ENCODE measurements around the gene PPP2R2C.

PPP2R2C gene

GRCh38 chr4:6377626-6378492, 94.6 kb downstream of the PPP2R2C start:
- DNase-seq, result no peak

DNA sequence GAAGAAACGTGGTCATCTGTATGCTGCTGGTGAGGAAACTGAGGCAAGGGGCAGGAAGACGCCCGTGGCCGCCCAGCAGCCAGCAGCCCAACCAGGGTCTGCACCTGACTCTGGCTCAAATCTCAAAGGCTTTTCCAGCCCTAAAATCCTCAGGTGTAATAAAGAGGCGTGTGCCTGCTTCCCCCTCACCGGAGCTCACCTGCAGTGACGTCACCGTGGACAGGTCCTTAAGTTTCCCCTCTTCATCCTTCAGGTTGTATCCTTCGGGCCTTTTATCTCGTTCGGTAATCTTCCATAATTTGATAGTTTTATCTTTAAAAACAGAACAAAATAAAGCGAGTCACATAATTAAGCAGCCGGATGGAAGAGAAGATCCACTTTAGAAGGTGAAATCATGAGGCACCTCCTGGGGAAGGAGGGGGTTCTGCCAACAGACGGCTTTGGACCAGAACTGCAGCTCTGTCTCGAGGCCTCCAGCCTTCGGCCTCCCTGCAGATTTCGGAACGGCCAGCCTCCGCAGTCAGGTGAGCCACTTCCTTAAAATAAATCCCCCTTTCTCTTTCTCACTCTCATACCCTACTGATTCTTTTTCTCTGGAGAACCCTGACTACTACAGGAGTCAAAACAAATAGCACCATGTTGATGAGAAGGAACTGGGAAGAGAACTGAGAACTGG, 96.7 kb downstream of the PPP2R2C start:
- no peak for DNase-seq

DNA sequence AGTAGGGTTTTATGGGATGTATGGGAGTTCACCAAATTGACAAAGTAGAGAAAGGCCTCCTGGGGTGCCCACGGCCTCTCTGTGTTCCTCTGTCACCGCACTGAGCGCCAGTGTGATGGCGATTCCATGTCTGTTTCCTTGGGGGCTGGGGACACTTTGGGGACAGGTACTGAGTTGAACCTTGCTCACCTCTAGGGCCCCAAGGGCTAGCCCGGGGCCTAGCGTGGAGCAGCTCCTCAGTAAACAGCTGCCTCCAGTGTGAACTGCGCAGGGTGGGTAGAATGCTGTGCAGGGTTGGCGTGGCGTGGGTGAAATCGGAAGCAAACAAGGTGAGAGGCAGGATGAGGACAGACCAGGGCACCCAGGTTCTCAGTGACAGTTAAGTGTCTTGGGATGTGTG, 97.8 kb downstream of the PPP2R2C start:
- DNase-seq, result no peak

DNA sequence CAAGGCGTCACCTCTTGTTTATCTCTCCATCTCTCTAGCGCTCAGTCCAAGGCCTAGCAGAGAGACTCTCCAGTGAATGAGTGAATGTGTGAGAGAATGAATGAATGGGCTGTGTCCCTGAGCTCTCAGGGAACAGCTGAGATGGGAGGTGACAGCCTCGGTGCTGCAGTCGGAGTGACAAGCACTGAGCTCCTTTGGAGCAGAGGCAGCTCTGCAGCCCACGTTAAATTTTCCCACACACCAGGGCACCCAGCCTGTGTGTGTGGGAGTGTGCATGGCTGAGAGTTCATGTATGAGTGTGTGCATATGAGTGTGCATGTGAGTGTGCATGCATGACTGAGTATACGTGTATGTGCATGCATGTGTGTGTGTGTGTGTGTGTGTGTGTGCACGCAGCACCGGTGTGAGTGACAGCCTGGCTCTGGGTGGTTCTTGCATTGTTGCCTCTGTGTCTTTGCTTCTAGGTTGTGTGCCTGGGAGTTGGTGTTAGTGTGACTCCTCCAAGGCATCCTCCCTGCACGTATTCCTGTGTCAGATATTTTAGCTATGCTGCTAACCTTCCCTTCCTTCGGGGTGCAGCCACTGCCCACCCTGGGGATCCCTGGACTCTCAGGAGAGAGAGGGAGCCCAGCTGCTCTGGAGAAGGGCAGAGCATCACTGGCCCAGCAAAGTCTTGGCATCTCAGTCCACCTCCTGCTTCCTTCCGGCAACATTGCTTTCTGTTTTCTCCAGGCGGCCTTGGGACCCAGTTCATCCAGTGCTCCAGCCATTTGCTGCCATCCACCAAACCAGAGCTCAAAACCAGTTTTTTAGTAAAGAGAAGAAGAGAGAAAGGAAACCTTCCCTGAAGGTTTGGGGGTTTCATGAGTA, 98.6 kb downstream of the PPP2R2C start:
- DNase-seq, result no peak

DNA sequence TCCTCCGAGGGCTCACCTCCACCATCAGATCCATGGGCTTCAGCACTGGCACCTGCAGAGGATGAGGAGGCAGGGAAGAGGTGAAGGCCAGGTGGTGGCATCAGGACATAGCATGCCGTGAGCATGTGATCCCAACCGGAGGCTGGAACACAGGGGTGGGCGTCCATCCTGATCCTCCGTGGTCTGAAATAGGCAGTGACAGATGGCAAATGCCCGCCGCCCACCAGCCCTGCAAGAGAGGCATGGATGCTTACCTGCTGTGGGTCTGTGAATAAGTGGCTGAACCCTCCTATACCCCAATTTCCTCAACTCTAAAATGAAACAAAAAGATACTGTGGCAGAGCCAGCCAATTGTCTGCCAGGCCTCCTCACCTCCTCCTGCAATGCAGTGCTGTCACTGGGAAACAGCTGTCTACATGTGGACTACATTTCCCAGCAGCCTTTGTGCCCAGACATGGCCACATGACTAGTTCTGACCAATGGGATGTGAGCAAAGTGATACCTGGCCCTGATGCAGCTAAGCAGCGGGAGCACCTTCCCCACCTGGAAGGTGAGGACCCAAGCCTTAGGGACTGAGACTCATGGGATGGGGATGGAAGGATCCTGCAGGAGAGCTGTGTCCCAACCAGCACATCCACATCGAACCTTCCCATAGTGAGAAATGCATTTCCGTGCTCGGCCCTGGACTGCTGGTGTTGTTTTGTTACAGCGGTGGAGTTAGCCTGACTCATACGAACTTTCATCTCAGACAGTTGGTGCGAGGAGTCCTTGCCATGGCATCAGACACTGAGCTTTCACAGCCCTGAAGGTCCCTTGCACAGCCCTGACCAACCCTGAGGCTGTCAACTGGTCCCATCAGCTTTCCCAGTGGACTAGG, 99.5 kb downstream of the PPP2R2C start:
- no peak for DNase-seq

- DNase-seq, result no peak
Measured at GRCh38 chr4:6371812-6372211, 100.6 kb downstream of the PPP2R2C start.

GRCh38 chr4:6371271-6371670, 101.1 kb downstream of the PPP2R2C start:
- DNase-seq, result no peak

GRCh38 chr4:6369924-6370645, 102.3 kb downstream of the PPP2R2C start:
- DNase-seq, result no peak

DNA sequence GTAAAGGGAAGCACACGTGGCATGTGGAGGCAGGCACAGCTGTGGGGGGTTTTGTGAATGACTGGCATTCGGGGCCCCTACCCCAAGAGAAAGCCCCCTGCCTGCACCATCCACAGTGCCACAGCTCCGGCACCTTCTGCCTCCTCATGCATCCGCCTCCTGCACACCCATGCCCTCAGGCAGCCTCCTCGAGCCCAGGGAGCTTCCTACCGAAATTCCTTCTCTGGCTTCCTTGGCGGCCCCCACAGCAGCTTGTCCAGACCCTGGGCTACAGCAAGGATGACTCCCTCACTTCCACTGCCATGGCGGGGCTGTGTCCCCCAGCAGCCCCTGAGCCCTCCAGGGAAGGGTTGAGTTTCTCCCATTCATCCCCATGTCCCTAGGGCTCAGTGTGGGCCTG, 102.9 kb downstream of the PPP2R2C start:
- DNase-seq, result no peak

GRCh38 chr4:6369035-6369434, 103.4 kb downstream of the PPP2R2C start:
- DNase-seq, result no peak

- no peak for DNase-seq
Measured at GRCh38 chr4:6368601-6369000, 103.8 kb downstream of the PPP2R2C start.

- DNase-seq, result no peak
Measured at GRCh38 chr4:6368096-6368495, 104.3 kb downstream of the PPP2R2C start.

DNA sequence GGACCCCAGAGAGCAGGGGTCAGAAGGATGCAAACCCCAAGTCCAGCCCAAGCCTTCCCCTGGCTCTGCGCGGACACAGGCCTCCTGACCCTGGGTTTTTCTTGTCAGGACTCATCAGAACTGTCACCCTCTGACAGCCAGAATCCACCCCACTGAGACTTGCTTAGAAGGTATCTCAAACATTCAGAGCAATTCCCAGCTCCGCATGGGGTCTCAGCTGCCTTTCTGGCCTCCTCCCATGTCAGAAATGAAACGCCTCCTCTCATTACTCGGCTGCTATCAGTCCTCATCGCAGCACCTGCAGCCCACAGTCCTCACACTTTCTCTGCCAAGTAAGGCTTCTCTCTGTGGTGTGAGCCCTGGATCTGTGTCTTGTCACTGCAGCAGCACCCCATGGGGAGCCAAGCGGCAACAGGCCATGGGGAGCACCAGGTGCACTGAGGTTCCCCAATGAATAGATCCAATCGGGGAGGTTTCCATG, 105.0 kb downstream of the PPP2R2C start:
- no peak for DNase-seq

DNA sequence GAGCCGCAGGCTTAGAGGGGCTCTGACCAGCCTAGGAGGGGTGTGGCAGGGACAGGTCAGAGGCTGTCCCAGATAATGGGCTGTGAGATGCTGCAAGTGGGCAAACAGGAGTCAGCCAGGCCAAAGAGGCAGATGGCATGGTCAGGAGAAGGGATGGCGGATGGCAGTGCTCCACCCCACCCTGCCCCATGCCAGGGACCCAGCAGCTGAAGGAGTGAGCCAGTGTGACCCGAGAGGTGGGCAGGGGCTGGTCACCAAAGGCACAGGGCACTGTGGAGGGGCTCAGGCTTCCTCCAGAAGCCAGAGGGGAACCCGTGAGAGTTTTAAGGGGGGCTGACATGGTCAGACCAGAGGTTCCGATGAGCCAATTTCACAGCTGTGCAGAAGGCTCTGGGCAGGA, 105.8 kb downstream of the PPP2R2C start:
- no peak for DNase-seq

GRCh38 chr4:6365545-6366086, 106.8 kb downstream of the PPP2R2C start:
- DNase-seq, result no peak

- DNase-seq, result no peak
Measured at GRCh38 chr4:6364581-6364980, 107.8 kb downstream of the PPP2R2C start.

DNA sequence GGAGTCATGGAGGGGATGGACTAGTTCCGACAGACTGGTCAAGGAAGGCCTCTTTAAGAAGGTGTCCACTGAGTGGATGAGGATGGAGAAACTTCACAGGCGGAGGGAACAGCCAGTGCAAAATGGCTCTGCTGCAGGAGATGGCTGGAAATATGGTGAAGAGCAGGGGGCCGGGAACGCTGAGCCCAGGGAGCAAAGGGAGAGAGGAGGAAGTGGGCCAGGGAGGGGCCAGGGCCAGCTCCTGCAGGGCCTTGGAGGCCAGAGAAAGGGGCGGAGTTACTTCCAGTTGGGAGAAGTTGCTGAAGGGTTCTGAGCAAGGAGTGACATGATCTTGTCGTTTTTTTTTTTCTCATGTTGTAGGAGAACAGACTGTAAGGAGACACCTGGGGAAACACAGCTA, 108.3 kb downstream of the PPP2R2C start:
- no peak for DNase-seq

DNA sequence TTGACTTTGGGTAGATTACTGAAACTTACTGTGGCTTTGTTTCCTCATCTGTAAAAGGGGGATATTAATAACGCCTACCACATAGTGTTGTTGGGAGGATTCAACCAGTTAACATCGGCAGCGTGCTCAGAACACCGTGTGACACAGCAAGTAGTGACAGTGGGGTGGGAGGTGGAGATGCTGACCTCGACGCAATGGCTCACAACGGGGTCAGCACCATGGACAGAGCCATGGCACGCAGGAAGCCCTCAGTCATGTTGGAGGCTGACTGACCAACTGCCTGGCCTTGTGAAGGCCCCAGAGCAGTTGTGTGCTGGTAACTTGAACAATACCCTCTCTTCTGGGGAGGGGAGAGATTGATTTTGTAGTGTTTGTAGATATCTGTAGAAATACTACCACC, 109.5 kb downstream of the PPP2R2C start:
- no peak for DNase-seq

GRCh38 chr4:6362243-6362885, 110.0 kb downstream of the PPP2R2C start:
- DNase-seq, result no peak

DNA sequence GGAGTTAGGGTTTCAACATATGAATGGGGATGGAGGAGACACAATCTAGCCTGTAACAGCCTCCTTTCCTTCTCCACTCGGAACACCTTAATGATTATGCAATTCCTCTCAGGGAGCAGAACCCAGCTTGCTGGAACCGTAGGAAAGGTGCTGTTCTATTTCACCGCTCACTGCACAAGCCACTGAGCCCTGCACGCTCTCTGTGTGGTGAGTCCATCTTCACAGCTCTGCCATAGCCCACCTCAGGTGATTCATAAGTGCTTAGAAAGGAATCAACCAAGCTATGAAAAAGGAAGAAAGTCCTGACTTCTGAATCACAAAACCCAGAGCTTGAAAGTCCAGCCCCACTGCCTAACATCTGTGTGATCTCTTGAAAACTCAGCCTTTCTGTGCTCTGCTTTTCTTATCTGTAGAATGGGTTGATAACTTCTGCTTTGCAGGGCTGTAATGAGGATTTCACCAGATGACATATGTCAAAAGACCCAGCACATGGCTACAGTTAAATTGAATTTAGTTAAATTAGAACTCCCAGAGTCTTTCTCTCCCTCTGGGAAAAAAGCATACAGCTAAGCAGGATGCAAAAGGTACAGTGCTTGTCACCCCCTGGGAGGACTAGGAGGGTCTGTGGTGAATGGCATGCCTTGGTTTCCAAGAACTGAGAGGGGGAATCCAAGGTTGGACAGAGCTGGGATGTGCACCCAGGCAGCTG, 111.2 kb downstream of the PPP2R2C start:
- DNase-seq, result no peak
